Measurements from ENCODE around the gene ATG10. TPM values are rescaled to one million over a fixed set of nuclear protein-coding genes. Genes with fewer than 3 reads are reported as not detected.
"Not testable (repeated sequence)": the region's sequence is repeated elsewhere in the genome, so short reads cannot be mapped to it uniquely, and the experiment has no call there.

ATG10 gene
- total RNA-seq, 2 experiments from 2014 or later = 7.1 to 9.1 TPM

DNA sequence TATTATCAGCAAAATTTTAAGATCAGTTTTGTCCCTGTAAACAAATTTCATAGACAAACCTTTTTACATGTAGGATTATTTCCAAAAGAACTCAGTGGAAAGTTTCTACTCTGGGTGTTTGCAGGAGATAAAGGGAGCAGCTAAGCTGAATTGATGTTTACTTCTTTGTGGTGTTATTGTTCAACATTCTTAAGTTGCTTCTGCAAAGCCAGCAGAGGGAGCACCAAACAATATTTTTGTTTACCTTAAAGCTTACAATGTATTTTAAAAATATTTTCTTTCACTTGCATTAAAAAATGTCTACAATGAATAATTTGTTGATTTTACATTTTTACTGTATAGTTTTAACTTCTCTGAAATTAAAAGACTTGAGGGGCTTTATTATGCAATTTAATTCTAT, 135.4 kb downstream of the ATG10 start:
- POLR2A ChIA-PET = no interaction called here
- CTCF ChIA-PET = no interaction called here

DNA sequence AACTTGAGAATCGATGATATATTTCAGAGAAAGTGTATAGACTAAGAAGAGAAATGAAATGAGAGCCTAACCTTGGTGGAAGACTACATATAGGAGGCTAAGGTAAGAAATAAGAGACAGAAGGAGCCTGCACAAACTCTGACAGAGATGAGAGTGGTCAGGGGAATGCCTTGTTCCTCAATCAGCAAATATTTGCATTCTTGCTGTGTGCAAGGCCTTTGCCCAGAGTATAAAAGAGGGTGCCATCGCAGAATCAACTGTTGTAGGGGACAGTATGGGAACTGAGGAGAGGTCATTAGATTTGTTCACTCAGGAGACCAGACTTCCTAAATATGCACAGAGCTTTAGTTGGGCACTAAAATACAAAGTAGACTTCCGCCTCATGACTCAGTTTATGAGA, 137.2 kb downstream of the ATG10 start:
- CTCF ChIA-PET = no interaction called here

DNA sequence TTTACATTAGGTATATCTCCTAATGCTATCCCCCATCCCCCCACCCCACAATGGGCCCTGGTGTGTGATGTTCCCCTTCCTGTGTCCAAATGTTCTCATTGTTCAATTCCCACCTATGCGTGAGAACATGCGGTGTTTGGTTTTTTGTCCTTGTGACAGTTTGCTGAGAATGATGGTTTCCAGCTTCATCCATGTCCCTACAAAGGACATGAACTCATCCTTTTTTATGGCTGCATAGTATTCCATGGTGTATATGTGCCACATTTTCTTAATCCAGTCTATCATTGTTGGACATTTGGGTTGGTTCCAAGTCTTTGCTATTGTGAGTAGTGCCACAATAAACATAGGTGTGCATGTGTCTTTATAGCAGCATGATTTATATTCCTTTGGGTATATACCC, 138.1 kb downstream of the ATG10 start:
- POLR2A ChIA-PET, CTCF ChIA-PET: not testable (repeated sequence)

More for the DNA sequence above, 137.2 kb downstream of the ATG10 start:
- POLR2A ChIA-PET = no interaction called here

DNA sequence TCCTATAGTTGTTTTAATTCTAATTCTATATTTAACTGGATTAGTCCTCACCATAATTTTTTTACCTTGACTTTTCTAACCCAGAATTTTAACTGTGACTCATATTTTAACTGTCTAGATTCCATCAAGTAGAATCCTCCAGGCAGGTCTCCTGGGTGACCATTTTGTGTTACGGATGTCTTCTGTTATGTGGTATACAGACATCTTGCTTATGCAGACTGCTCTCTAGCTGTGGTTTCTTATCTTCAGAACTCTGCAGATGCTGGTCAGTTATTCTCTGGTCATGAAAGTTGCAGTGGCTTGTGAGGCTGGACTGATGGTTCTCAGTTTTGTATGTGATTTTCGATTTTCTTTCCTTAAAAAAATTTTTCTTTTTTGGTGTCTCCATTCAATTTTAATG, 139.4 kb downstream of the ATG10 start:
- POLR2A ChIA-PET = no interaction called here
- CTCF ChIA-PET = no interaction called here

DNA sequence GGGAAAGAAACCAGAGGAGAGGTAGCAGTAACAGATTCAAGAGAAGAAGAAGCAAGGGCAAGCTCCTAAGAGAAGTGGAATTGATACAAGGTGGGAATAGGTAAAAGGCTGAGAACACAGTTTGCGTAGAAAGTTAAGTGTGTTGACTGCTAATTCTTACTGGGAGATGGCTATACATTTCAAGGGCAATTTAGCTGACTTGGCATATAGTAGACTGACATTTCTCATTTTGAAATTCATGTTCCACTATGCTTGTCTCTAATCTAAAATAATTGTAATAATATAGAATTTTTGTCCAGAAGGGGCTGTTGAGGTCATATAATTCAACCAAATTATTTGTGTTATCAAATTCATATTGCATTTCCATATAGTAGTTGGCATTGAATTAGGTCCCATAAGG, 144.0 kb downstream of the ATG10 start:
- CTCF ChIA-PET = no interaction called here
- POLR2A ChIA-PET = no interaction called here

DNA sequence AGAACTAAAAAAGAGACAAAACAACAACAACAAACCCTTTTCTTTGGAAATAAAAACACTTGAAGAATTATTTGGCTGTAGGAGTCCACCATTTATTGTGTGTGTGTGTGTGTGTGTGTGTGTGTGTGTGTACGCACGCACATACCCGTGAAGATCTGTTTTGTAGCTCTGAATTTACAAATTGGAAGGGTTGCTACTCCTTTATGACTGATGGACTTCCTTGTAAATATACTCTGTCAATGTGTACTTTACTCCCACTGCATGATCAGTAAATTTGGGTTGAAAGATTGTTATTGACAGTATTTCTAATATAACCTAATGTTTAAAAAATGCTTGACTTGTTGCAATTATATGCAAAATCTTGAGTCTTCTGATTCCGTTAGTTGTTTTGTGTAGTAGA, 148.1 kb downstream of the ATG10 start:
- ChIA-PET CTCF (no interaction called here), POLR2A (no interaction called here)

DNA sequence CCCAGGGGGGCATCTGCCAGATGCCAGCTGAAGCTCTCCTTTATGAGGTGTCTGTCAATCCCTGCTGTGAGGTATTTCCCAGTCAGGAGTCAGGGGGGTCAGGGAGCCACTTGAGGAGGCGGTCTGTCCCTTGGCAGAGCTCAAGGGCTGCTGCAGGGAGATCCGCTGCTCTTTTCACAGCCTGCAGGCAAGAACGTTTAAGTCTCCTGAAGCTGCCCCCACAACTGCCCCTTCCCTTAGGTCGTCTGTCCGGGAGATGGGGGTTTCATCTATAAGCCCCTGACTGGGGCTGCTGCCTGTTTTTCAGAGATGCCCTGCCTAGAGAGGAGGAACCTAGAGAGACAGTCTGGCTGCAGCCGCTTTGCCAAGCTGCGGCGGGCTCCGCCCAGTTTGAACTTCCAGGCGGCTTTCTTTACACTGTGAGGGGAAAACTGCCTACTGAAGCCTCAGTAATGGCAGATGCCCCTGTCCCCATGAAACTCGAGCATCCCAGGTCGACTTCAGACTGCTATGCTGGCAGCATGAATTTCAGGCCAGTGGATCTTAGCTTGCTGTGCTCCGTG, 158.0 kb downstream of the ATG10 start:
- CTCF ChIA-PET = no interaction called here
- POLR2A ChIA-PET = no interaction called here

DNA sequence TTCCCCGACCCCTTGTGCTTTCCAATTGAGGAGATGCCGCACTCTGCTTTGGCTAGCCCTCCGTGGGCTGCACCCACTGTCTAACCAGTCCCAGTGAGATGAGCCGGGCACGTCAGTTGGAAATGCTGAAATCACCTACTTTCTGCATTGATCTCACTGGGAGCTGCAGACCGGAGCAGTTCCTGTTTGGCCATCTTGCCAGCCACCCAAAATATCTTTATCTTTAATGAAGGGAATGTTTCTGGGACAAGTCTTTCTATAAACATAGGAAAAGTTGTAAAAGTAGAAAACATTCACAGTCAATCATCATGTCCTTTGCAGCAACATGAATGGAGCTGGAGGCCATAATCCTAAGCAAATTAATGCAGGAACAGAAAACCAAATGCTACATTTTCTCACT, 158.8 kb downstream of the ATG10 start:
- POLR2A ChIA-PET = no interaction called here
- CTCF ChIA-PET = no interaction called here

DNA sequence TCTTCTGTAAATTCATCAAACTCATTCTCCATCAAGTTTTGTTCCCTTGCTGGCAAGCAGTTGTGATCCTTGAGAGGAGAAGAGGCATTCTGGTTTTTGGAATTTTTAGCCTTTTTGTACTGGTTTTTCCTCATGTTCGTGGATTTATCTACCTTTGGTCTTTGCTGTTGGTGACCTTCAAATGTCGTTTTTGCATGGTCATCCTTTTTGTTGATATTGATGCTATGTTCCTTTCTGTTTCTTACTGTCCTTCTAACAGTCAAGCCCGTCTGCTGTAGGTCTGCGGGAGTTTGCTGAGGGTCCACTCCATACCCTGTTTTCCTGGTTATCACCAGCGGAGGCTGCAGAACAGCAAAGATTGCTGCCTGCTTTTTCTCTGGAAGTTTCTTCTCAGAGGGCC, 165.4 kb downstream of the ATG10 start:
- ChIA-PET CTCF (no interaction called here), POLR2A (no interaction called here)

DNA sequence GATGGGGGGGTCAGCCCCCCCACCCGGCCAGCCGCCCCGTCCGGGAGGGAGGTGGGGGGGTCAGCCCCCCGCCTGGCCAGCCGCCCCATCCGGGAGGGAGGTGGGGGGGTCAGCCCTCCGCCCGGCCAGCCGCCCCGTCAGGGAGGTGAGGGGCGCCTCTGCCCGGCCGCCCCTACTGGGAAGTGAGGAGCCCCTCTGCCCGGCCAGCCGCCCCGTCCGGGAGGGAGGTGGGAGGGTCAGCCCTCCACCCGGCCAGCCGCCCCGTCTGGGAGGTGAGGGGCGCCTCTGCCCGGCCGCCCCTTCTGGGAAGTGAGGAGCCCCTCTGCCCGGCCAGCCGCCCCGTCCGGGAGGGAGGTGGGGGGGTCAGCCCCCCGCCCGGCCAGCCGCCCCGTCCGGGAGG, 168.0 kb downstream of the ATG10 start:
- POLR2A ChIA-PET, CTCF ChIA-PET: not testable (repeated sequence)

DNA sequence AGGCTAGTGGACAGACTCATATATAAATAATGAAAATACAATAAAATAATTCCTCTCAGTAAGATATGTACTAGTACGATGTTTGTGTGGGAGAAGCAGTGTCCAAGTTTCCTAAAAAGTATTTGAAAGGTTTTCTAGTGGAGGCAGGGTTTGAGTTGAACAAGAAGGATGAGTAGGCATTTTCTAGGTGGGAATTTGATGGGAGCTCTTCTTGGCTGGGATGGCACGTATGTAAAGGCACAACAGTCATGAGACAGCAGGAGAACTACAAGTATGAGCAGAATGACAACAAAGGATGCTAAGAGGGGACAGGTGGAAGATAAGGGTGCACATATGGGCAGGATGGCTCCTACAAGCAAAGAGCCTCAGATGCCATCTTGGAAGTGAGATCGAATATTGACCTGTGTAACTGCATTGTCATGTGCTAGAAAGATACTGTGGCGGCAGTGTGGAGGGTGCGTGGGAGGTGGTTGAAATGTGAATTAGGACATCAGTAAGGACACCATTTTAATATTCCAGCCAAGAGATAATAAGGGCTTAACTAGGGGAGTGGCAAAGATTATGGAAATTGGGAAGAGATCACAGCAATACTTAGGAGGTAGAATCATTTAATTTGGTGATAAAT, 170.5 kb downstream of the ATG10 start:
- POLR2A ChIA-PET = no interaction called here
- CTCF ChIA-PET = interaction anchor here (0.6 kb wide), 1 partner anchor 742 kb away, joined by 3 read pairs; no protein-coding TSS in a partner anchor

DNA sequence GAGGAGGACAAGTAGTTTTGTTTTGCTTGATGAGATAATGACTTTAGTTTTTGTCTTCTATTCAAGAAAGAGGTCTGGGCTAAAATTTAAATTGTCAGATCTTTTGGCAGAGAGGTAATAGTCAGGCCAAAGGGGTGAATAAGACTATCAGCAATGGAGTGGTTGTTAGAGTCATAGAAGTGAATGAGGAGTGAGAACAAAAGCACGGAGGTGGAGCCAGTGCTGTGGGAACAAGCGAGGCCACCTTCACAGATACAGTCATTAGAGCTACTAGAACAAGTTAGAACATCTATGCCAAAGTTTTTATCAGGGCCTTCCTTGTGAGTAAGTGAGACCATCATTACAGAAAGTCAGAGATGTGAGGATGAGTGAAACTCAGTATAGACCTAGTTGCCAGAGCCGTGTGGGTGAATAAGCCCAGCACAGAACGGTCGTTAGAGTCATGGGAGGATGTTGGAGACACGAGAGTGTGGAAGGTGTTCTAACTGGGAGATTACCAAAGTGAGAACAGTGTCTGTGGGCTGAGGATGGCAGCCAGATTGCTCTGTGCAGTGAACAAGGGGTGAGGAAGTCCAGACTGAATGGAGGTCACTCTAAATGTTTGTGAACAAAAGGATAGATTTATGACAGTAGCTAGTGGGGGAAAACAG, 171.2 kb downstream of the ATG10 start:
- ChIA-PET POLR2A (no interaction called here), CTCF (no interaction called here)

DNA sequence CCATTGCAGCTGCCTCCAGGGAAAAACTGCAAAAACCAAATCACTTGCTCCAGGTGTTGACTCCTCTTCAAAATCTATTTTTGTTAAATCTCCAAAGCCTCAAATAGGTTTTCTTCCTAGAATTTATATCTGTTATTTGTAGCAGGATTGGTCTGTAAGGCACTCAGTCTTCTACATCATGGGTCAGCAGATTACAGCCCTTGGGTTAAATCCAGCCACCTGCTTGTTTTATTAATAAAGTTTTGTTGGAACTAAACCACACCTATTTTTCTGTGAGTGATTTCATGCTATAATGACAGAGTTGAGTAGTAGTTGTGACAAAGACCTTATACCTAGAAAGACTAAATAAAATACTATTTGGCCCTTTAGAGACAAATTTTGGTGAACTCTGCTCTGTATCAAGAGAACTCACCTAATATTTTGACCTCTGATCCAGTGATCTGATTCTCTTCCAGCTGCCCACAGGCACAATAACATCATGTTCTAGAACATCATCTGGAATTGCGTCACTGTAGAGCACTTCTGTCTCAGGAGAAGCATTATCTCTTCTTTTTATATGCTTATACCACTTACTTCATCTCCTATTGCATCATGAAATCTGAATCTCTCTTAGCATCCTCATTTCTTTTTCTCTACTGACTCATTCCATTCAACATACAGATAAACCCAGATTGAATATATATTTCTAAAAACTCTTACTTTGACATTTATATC, 176.2 kb downstream of the ATG10 start:
- CTCF ChIA-PET = no interaction called here
- POLR2A ChIA-PET = no interaction called here

DNA sequence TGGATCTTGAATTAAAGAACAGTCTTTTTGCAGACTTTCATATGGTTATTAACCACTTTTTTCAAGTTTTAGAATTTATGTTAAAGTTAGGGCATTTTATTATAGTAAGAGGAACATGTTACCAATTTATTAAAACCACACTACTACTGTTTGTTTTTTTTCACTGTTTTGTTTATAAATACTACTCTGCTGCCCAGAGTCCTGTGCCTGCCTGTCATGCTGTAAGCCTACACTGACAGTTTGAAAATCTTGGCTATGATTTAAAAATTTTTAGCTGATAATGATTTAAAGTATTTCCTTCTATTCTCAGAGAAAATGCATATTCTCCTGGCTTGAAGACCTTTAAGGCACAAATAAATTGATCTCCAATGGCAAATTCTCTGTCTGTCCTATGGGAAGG, 177.6 kb downstream of the ATG10 start:
- CTCF ChIA-PET = no interaction called here
- POLR2A ChIA-PET = no interaction called here

DNA sequence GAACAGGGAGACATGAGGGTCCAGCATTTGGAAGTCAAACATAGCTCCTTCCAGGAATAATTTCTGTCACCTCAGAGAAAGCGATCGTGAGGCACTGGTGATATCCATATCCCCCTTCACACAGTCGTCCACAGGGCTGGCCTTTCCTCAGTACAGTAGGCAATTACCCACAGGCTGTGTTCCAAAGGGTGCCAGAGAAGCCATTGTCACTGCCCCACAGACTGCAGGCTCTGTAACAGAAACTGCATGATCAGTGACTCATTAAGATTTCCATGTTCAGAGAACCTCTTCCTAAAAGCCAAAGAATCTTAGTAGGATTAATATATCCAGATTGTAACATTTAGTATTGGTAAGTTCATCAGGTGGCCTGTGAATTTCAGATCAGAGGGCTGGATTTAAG, 178.7 kb downstream of the ATG10 start:
- POLR2A ChIA-PET = no interaction called here
- CTCF ChIA-PET = no interaction called here

DNA sequence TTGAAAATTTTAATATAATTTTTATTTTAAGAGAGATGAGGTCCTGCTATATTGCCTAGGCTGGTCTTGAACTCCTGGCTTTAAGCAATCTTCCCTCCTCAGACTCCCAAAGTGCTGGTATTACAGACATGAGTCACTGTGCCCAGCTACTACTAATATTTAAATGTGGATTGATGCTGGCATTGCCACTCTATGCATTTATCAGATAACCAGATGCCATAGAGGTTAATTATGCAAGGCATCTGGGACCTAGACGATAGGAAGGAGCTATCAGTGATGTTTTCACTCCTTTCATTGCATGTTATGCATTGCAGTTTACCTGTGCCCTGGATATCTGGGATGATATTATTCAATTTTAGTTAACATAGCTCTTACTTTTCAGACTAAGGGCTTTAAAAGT, 179.4 kb downstream of the ATG10 start:
- POLR2A ChIA-PET = no interaction called here

DNA sequence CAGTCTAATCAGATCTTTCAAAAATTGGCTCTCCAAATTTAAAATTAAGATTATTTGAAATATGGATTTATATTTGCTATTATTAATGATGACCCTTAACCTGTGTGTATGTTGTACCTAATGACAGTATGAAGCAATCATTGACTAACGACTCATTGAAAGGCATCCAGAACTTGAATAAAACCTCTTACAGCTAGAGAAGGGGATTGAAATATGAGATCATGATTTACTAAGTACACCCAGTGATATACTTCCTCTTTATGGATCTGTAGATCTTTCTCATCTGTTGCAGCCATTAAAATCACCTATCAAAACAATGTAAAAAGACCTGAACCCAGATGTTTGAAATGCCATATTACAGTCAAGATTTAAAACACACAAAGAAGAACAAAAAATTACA, 179.8 kb downstream of the ATG10 start:
- ChIA-PET POLR2A (no interaction called here), CTCF (no interaction called here)

More for the DNA sequence above, 179.4 kb downstream of the ATG10 start:
- CTCF ChIA-PET = no interaction called here

DNA sequence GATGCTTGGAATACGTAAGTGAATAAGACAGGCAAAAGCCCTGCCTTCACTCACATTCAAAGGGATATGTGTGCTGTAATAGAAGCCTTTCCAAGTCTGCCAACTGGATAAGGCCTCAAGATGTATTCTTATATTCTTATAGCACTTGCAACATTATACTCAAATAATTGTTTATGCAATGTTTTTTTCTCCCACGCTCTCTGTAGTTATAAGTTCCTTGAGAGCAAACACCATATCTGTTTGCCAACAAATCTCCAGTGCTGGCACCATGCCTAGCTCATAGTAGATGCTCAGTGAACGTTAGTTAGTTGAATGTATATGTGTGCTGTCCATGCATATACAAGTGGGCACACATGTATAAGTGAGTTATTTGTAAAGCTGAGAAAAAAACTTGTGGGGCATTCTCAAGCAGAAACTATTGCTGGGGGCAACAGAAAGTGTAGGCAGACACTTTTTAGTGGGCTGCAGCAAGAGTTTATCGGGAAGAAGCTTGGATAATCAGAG, 181.2 kb downstream of the ATG10 start:
- POLR2A ChIA-PET = interaction anchor here (0.6 kb wide), 1 partner anchor 55 kb away, joined by 5 read pairs; no protein-coding TSS in a partner anchor

DNA sequence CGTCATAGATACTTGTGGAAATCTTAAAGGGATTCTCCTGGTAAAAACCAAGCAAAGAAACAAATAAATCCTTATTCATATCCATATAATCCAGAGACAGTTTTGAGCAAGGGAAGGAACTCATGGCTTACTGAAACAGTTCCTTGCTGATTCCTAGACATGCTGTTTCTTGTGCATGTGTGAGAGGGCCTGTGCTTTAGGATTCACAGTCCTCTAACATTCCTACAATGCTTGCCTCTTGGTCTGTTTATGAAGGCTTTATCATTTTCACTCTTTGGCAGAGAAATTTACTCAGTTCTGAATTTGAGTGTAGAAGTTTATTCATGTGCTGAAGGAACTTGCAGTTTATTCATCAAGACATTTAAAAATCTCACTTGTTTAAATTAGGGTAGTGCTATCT, 183.0 kb downstream of the ATG10 start:
- ChIA-PET CTCF (no interaction called here), POLR2A (no interaction called here)

More for the DNA sequence above, 181.2 kb downstream of the ATG10 start:
- CTCF ChIA-PET = no interaction called here

DNA sequence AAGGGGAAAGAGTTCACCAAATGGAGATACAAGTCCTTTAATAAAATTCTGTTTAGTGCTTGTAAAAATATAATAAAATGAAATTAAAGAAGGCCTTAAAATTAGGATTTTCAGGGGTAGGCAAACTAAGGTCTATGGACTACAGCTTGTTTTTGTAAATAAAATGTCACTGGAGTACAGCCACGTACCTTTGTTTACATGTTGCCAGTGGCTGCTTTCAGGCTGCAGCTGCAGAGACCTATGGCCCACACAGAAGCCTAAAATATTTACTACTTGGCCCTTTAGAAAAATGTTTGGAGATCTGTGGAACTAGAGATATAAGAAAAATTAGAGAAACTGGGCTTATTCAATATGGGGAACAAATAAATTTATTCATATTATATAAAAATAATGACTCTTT, 183.5 kb downstream of the ATG10 start:
- POLR2A ChIA-PET = no interaction called here
- CTCF ChIA-PET = no interaction called here

DNA sequence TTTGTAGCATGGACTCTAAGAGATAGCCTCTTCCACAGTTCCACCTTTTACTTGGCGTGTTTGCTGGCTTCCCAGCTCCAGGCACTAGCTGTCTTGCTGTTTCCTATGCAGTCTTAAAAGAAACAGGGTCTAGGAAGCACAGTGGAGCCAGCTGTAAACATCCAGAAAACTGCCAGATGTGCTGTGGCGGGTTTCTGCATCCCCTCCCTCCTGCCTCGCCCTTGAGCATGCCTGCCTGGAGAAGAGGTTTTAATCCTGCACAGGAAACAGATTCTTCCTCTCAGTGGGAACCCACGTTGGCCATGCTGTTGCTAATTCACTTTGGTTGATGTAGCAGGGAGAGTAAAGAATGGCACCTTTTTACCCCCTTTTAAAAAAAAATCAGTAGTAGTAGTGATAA, 185.1 kb downstream of the ATG10 start:
- ChIA-PET POLR2A (no interaction called here), CTCF (no interaction called here)
